ENCODE data around the gene PFN1.

The PFN1 gene

DNA sequence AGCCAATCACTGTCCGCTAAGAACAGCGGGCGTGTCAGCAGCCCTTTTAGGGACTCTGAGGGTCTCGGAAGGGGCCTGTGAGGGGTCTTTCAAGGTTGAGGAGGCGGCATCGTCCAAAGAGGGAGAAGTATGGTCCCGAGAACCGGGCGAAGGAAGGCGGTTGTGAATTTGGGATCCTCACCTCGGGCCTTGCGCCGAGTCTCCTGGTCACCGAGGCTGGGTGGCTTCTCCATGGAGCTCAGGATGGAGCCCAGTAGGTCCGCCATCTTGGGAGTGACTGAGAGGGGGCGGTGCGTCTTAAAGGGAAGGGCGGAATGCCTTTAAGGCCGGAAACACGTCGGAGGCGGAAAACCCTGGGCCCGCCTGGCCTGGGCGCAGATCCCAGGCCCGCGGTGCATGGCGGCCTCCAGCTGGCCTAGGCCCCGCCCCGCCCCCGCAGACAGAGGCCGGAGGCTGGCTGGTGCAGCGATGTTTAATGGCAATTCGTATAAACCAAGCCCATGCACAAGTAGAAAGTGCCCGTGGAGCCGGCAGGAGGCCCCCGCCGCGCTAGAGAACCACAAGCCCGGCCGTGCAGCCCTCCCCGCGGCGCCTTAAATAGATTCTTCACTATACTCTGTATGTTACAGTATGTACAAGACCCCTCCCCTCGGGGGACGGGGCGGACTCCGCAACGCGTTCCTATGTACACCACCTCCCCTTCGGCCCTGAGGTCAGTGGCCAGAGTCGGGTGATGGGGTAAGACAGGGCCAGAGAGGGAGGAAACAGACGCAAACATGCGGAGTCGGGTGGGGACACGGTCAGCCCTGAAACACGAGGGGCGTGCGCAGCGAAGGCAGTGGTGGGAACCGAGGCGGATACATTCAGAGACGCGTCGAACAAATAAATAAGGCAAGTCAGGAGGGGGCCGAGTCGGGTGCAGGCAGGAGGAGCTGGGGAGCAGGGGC is 19.5 kb upstream of the PFN1 start, which contains the start of gene SPAG7:
Gene SPAG7 (minus strand): TSS at position 279 of the 947 bp plus-strand sequence. CDS start 13 bp downstream, at position 266.
- peak; percentile 88 to 91 for DNase-seq (ENCODE audit: low read depth in 1 of 2, low spot score in 1 of 2)

GRCh38 chr17:4966844-4967538 is 18.7 kb upstream of the PFN1 start:
- DNase-seq (ENCODE audit: low read depth in 1 of 2, low spot score in 1 of 2), result peak; percentile 76 to 94

DNA sequence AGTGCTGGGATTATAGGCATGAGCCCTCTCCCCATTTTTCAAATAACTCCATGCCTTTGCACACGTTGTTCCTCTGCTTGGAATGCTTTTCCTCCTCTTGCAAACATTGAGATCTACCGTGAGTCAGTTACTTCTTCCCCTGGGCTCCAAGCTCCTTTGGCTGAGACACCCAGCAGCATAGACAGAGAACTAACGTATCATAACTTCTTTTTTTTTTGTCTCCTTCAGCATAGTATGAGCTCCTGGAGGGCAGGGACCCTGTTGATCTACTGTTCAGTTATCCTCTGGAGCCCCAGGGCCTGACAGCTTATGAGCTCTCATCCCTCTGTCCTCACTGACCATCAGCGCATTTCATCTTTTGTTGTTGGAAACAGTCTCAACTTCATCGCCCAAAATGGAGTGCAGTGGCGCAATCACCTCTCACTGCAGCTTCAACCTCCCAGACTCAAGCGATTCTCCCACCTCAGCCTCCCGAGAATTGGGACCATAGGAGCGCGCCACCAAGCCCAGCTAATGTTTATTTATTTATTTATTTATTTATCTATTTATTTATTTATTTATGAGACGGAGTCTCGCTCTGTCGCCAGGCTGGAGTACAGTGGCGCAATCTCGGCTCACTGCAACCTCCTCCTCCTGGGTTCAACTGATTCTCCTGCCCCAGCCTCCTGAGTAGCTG is 17.1 kb upstream of the PFN1 start:
- no peak for DNase-seq (ENCODE audit: low read depth in 1 of 2, low spot score in 1 of 2)

- DNase-seq (ENCODE audit: low read depth in 1 of 2, low spot score in 1 of 2), result no peak
These were observed 12.1 kb upstream of the PFN1 start for GRCh38 chr17:4960279-4960922.

- DNase-seq (ENCODE audit: low read depth in 1 of 2, low spot score in 1 of 2), result no peak
These were observed 11.1 kb upstream of the PFN1 start for GRCh38 chr17:4959261-4959965.

GRCh38 chr17:4958102-4958501 is 9.8 kb upstream of the PFN1 start:
- DNase-seq (ENCODE audit: low read depth in 1 of 2, low spot score in 1 of 2), result no peak

DNA sequence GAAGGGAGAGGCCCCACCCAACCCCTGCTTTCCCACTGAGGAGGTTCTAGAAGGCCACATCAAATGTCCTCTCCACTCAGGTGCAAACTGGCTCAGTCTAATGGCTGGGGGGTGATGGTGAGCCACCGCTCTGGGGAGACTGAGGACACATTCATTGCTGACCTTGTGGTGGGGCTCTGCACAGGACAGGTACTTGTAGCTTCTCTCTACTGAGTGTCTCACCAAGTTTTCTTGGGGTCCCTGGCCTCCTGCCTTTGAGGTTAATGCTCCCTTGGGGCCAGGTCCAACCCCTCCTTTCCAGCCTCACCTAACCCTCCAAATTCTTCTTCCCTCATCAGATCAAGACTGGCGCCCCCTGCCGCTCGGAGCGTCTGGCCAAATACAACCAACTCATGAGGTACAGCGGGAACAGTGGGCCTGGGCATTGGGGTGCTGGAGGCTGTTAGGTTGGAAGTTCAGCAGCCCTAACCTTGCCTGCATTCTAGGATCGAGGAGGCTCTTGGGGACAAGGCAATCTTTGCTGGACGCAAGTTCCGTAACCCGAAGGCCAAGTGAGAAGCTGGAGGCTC is 8.2 kb upstream of the PFN1 start:
- DNase-seq (ENCODE audit: low read depth in 1 of 2, low spot score in 1 of 2), result no peak

DNA sequence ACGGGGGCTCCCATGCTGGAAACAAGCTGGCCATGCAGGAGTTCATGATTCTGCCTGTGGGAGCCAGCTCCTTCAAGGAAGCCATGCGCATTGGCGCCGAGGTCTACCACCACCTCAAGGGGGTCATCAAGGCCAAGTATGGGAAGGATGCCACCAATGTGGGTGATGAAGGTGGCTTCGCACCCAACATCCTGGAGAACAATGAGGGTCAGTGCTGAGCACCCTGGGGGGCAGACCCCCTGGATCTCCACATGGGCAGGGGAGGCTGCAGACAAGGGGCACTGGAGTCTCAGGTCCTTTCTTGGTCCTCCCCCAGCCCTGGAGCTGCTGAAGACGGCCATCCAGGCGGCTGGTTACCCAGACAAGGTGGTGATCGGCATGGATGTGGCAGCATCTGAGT is 6.8 kb upstream of the PFN1 start:
- DNase-seq (ENCODE audit: low read depth in 1 of 2, low spot score in 1 of 2), result no peak

DNA sequence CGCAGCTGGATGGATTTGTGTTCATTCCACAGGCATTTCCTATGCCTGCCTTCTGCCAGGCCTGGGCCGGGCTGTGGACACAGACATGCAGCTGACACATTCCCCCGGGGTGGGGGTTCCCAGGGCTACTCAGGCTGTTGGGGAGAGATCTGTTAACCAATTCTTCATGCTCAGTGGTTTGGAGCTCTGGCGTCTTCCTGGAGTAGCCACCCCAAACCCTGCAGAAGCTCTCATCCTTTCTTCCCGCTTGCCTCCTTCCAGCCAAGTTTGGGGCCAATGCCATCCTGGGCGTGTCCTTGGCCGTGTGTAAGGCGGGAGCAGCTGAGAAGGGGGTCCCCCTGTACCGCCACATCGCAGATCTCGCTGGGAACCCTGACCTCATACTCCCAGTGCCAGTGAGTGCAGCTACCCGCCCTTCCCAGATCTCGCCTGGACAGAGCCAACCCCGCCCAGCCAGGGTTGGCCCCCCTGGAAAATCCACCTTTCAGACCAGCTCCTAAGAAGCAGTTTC is 5.2 kb upstream of the PFN1 start:
- DNase-seq (ENCODE audit: low read depth in 1 of 2, low spot score in 1 of 2), result no peak

GRCh38 chr17:4951486-4951885 is 3.2 kb upstream of the PFN1 start:
- DNase-seq (ENCODE audit: low read depth in 1 of 2, low spot score in 1 of 2), result no peak

DNA sequence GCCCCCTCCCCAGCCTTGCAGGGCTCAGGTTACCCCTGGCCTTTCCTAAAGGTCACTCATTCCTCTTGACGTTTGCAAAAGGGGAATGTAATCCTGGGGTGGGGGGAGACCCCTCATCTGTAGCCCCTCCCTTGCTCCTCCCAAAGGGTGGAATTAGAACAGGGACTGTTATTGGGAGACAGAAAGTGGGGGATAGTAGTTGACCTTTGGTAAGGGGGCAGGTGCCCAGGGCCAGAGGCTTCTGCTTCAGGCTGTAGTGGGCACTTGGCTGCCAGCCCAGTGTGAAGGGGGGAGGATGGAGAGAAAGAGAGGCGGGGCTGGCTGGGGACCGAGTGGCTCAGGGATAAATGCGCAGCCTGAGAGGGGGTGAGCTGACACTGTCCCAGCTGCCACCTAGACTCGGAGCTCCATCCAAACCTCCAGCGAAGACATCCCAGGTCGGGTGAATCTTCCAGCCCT is 2.4 kb upstream of the PFN1 start, which contains the start of gene ENO3:
Gene ENO3 (plus strand): TSS at position 374 of the 459 bp plus-strand sequence. CDS start 711 bp downstream, outside the sequence.
- no peak for DNase-seq (ENCODE audit: low read depth in 1 of 2, low spot score in 1 of 2)

GRCh38 chr17:4950075-4950745 is 1.9 kb upstream of the PFN1 start:
- no peak for DNase-seq (ENCODE audit: low read depth in 1 of 2, low spot score in 1 of 2)

- peak; percentile 68 to 76 for DNase-seq (ENCODE audit: low read depth in 1 of 2, low spot score in 1 of 2)
These were observed 1.2 kb upstream of the PFN1 start for GRCh38 chr17:4949321-4950074.

DNA sequence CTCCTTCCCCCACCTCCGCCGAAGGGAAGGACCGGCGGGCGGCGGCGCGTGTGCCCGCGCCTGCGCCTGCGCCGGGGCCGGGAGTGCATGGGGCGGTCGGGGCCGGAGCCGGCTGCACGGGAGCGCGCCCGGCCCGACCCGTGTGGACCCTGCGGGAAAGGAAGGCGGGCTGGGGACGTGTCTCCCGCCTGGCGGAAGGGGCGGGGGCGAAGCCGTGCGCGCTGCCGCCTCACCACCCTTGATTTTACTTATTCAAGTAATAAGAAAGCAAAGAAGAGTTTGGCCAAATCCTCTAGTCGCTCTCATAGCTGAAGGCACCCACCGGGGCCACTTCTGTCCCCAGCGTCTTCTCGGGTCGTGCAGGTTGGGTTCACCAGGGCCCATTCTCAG is 596 bp upstream of the PFN1 start:
- peak; percentile 63 to 67 for DNase-seq (ENCODE audit: low read depth in 1 of 2, low spot score in 1 of 2)

DNA sequence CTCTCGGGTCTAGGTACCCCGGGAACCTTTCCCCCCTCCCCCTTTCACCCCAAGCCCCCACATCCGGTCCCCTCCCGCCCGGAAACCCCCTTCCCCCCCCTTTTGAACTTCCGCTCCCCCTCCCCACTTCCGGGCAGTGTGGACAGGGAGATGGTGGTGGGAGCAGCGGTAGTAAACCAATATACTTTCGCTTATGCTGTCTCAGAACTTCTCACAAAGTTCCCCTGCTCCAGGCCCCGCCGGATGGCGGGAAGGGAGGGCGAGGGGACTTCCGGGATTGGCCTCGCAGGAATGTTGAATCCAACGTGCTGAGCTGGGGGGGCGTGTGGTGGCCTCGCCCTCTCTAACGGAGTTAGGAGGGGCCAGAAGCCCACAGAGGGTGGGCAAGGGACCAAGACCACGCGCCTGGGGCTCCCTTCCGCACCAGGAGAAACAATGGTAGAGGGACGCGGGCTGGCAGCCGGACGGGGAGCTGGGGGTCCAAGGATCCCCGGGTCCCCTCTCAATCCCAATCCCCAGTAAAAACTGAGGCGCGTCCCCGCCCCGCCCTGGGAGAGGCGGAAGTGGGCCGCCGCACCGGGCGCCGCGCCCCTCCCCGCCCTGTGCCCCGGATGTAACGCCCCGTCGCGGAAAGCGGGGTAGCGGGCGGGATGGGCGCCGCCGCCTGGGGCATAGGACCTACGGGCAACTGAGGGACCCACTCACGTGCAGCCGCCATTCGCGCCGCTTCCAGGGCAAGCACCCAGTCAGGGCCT is 742 bp downstream of the PFN1 start:
- peak; percentile 50 to 59 for DNase-seq (ENCODE audit: low read depth in 1 of 2, low spot score in 1 of 2)

DNA sequence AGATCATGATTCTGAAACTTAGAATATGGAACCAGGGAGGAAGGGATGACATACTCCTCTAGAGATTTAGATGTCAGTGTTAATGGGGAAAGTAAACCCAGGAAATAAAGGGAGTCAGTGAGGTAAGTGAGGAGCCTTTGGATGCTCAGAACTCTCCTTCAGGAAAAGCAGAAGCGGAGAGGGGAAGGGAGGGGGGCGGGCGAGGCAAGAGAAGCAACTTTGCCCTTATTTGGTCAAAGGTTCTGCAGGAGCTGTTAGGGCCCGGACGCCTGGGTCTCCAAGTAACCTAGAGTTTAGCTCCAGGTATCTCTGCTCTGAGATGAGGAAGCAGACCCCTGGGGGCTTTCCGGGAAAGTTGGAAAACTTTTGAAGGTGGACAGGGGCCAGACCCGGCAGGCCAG is 1.3 kb downstream of the PFN1 start:
- DNase-seq (ENCODE audit: low read depth in 1 of 2, low spot score in 1 of 2), result peak in 1 of 2 donors; percentile 15

GRCh38 chr17:4946312-4946976 is 1.9 kb downstream of the PFN1 start:
- DNase-seq (ENCODE audit: low read depth in 1 of 2, low spot score in 1 of 2), result no peak
